Measurements from ENCODE around the gene JAML. TPM values are rescaled to one million over a fixed set of nuclear protein-coding genes. Genes with fewer than 3 reads are reported as not detected.

The JAML gene
- total RNA-seq, 4 donors from 2014 or later = 0.92 to 8.9 (median 1.2) TPM

GRCh38 chr11:118236170-118236569 lies 11.4 kb upstream of the JAML start:
- no peak overlapping the region for H3K4me3 ChIP-seq
- TF ChIP-seq EP300 (IDR thresholded peaks at IDR 0.05) = no peak
- TF ChIP-seq CTCF (IDR thresholded peaks at IDR 0.05) = no peak
- no peak for TF ChIP-seq POLR2AphosphoS5 (IDR thresholded peaks at IDR 0.05)
- TF ChIP-seq POLR2A (IDR thresholded peaks at IDR 0.05; ENCODE audit: low read depth) = no peak
- H3K9me3 ChIP-seq = no peaks in the 10 kb centered on the region
- DNase-seq (ENCODE audit: extremely low spot score) = no peak
- H3K36me3 ChIP-seq = peaks cover 0 to 4% (median 2%) of the 10 kb centered on the region in 4 donors
- H3K27ac ChIP-seq (replicated peaks in 1 of 4) = no peak overlapping the region
- WGBS = 66% methylated on average over 2 of the region's 2 CpGs
- H3K4me1 ChIP-seq = peaks cover 3 to 13% (median 8%) of the 10 kb centered on the region in 4 donors
- H3K27me3 ChIP-seq = no peaks in the 10 kb centered on the region
- intact Hi-C loops (cut with DNase I) = no loop called here

- H3K27ac ChIP-seq (replicated peaks in 1 of 4) = no peak overlapping the region
- no peaks in the 10 kb centered on the region for H3K27me3 ChIP-seq
- peaks cover 0 to 4% (median 2%) of the 10 kb centered on the region in 4 donors for H3K36me3 ChIP-seq
- WGBS = 93% methylated on average over 5 of the region's 5 CpGs
- no peak for DNase-seq (ENCODE audit: extremely low spot score)
- H3K4me1 ChIP-seq = peaks cover 0 to 9% (median 0%) of the 10 kb centered on the region in 4 donors
- intact Hi-C loops (cut with DNase I) = no loop called here
- TF ChIP-seq EP300 (IDR thresholded peaks at IDR 0.05) (no peak), CTCF (IDR thresholded peaks at IDR 0.05) (no peak)
- no peak overlapping the region for H3K4me3 ChIP-seq
- no peaks in the 10 kb centered on the region for H3K9me3 ChIP-seq
Measured at GRCh38 chr11:118234833-118235232, 10.0 kb upstream of the JAML start.

GRCh38 chr11:118233850-118234249 lies 9.0 kb upstream of the JAML start:
- DNase-seq (ENCODE audit: extremely low spot score) = no peak
- TF ChIP-seq EP300 (IDR thresholded peaks at IDR 0.05) (no peak), CTCF (IDR thresholded peaks at IDR 0.05) (no peak), POLR2A (IDR thresholded peaks at IDR 0.05; ENCODE audit: low read depth) (no peak), POLR2AphosphoS5 (IDR thresholded peaks at IDR 0.05) (no peak)
- H3K4me3 ChIP-seq = no peak overlapping the region
- H3K36me3 ChIP-seq = peaks cover 0 to 4% (median 2%) of the 10 kb centered on the region in 4 donors
- no peak overlapping the region for H3K27ac ChIP-seq (replicated peaks in 1 of 4)
- peaks cover 0 to under 1% (median 0%) of the 10 kb centered on the region in 4 donors for H3K4me1 ChIP-seq
- H3K27me3 ChIP-seq = no peaks in the 10 kb centered on the region
- intact Hi-C loops (cut with DNase I) = no loop called here
- H3K9me3 ChIP-seq = no peaks in the 10 kb centered on the region
- WGBS = 100% methylated on average over 1 of the region's 1 CpG

GRCh38 chr11:118233377-118233776 lies 8.6 kb upstream of the JAML start:
- TF ChIP-seq EP300 (IDR thresholded peaks at IDR 0.05) (no peak), CTCF (IDR thresholded peaks at IDR 0.05) (no peak), POLR2A (IDR thresholded peaks at IDR 0.05; ENCODE audit: low read depth) (no peak), POLR2AphosphoS5 (IDR thresholded peaks at IDR 0.05) (no peak)
- H3K4me1 ChIP-seq = no peaks in the 10 kb centered on the region
- intact Hi-C loops (cut with DNase I) = no loop called here
- 89% methylated on average over 5 of the region's 5 CpGs for WGBS
- no peak overlapping the region for H3K27ac ChIP-seq (replicated peaks in 1 of 4)
- H3K27me3 ChIP-seq = no peaks in the 10 kb centered on the region
- H3K9me3 ChIP-seq = no peaks in the 10 kb centered on the region
- peaks cover 0 to 4% (median 2%) of the 10 kb centered on the region in 4 donors for H3K36me3 ChIP-seq
- H3K4me3 ChIP-seq = no peak overlapping the region
- no peak for DNase-seq (ENCODE audit: extremely low spot score)

GRCh38 chr11:118232659-118233058 lies 7.8 kb upstream of the JAML start:
- WGBS = 85% methylated on average over 1 of the region's 1 CpG
- Histone ChIP-seq H3K9me3 (no peaks in the 10 kb centered on the region), H3K4me3 (no peak overlapping the region), H3K27me3 (no peaks in the 10 kb centered on the region), H3K27ac (replicated peaks in 1 of 4) (no peak overlapping the region), H3K4me1 (no peaks in the 10 kb centered on the region), H3K36me3 (peaks cover 0 to 4% (median 2%) of the 10 kb centered on the region in 4 donors)
- intact Hi-C loops (cut with DNase I) = no loop called here
- TF ChIP-seq EP300 (IDR thresholded peaks at IDR 0.05) (no peak), POLR2AphosphoS5 (IDR thresholded peaks at IDR 0.05) (no peak), POLR2A (IDR thresholded peaks at IDR 0.05; ENCODE audit: low read depth) (no peak), CTCF (IDR thresholded peaks at IDR 0.05) (no peak)
- DNase-seq (ENCODE audit: extremely low spot score) = no peak

All from esophagus muscularis mucosa (tissue), 4 donors.